GM12878 (cell line): Measurements from ENCODE around the gene LRRC70. TPM values are rescaled to one million over a fixed set of nuclear protein-coding genes. Genes with fewer than 3 reads are reported as not detected.

Experiments
- ATAC-seq: fragments of 200-7000 bp; cut with Tn5 transposase; 3 replicates; pipeline ENCODE4 v1.9.1; 2020; ENCODE audit warnings: mild to moderate bottlenecking, moderate library complexity
- BruUV-seq: library from RNA; stranded (reverse); fragments of 400-500 nt; replicated peaks from 2 replicates; lab custom pipeline; 2021; lab: Mats Ljungman, UMichigan
- CTCF ChIA-PET: fragments of 300-600 bp; sonication (Branson Sonifier 250); formaldehyde crosslinking; extraction: SDS; loops from one replicate; lab custom pipeline; 2021; ENCODE audit warnings: inconsistent platforms; lab: Yijun Ruan, JAX
- POLR2A ChIA-PET: fragments of 350-600 bp; formaldehyde crosslinking; extraction: SDS; loops from one replicate; lab custom pipeline; 2021; ENCODE audit warnings: inconsistent platforms; lab: Charles Lee
- RAD21 ChIA-PET: fragments of 300-600 bp; sonication (Branson Sonifier 250); formaldehyde crosslinking; loops from one replicate; lab custom pipeline; 2023; ENCODE audit warnings: antibody characterized with exemption; ENCODE audit not compliant: unreplicated experiment; lab: Charles Lee
- SMC1A ChIA-PET: fragments of 300-600 bp; sonication (Branson Sonifier 250); formaldehyde crosslinking; loops from one replicate; lab custom pipeline; 2023; ENCODE audit not compliant: unreplicated experiment, uncharacterized antibody; lab: Charles Lee
- DNase-seq: peaks from one replicate; pipeline ENCODE4 v3.0.0-alpha.2; 2011; ENCODE audit warnings: low read depth, low spot score
- FAIRE-seq: peaks from 3 replicates; lab custom pipeline; 2011; peaks lifted over from hg19 to GRCh38; lab: Jason Lieb, UNC
- H2AFZ ChIP-seq: 2 replicates; pipeline ENCODE4 v1.6.0; 2011; ENCODE audit warnings: low read depth, low read length, control low read depth; ENCODE audit not compliant: control insufficient read depth
- H3K27ac ChIP-seq: 2 replicates; pipeline ENCODE4 v1.5.1; 2011; ENCODE audit warnings: control low read depth; ENCODE audit not compliant: control insufficient read depth, insufficient read depth
- H3K27me3 ChIP-seq, 2 experiments: replicated peaks in 1 of 2; 2 replicates each; pipeline versions ENCODE4 v1.6.0 to v1.6.1; 2011; ENCODE audit warnings: low read length in 1 of 2; ENCODE audit not compliant: control insufficient read depth in 2 of 2, insufficient read depth in 2 of 2
- H3K36me3 ChIP-seq, 2 experiments: 2 replicates each; pipeline ENCODE4 v1.5.1; 2011; ENCODE audit warnings: low read length in 1 of 2; ENCODE audit not compliant: control insufficient read depth in 2 of 2, insufficient read depth in 2 of 2
- H3K4me1 ChIP-seq: 2 replicates; pipeline ENCODE4 v1.6.1; 2011; ENCODE audit warnings: mild to moderate bottlenecking, low read length, moderate library complexity, mixed read lengths; ENCODE audit not compliant: control insufficient read depth, insufficient read depth
- H3K4me2 ChIP-seq: 2 replicates; pipeline ENCODE4 v1.6.0; 2011; ENCODE audit warnings: control low read depth; ENCODE audit not compliant: control insufficient read depth, insufficient read depth
- H3K4me3 ChIP-seq: fragments of 200-600 bp; sonication (generic); 2 replicates; pipeline ENCODE4 v1.5.1; 2016
- H3K79me2 ChIP-seq: 2 replicates; pipeline ENCODE4 v1.6.0; 2011; ENCODE audit warnings: low read length; ENCODE audit not compliant: control insufficient read depth, insufficient read depth
- H3K9ac ChIP-seq: 2 replicates; pipeline ENCODE4 v1.8.0; 2011; ENCODE audit warnings: low read length, control low read depth, mixed read lengths; ENCODE audit not compliant: control insufficient read depth, insufficient read depth
- H3K9me3 ChIP-seq: replicated peaks from 3 replicates; pipeline ENCODE4 v1.5.1; 2011; ENCODE audit warnings: mild to moderate bottlenecking, low read length; ENCODE audit not compliant: control insufficient read depth, insufficient read depth
- H4K20me1 ChIP-seq: 2 replicates; pipeline ENCODE4 v1.6.0; 2011; ENCODE audit not compliant: control insufficient read depth, insufficient read depth
- CBX3 ChIP-seq: fragments of 200-600 bp; sonication (generic); IDR thresholded peaks from 2 replicates; pipeline ENCODE4 v1.6.1; 2016; ENCODE audit warnings: low read depth, borderline replicate concordance
- EP300 ChIP-seq, 2 experiments: fragments of 150-350 bp in 1 of 2; IDR thresholded peaks; 2 replicates each; pipeline ENCODE4 v1.6.1; 2011 to 2012; ENCODE audit warnings: low read depth in 2 of 2, low read length in 2 of 2, borderline replicate concordance in 1 of 2, improper control_type of control experiment in 1 of 2, inconsistent platforms in 1 of 2; ENCODE audit not compliant: control insufficient read depth in 1 of 2
- JUND ChIP-seq: IDR thresholded peaks from 2 replicates; pipeline ENCODE4 v1.6.1; 2012; ENCODE audit warnings: low read depth, mild to moderate bottlenecking, low read length, improper control_type of control experiment, moderate library complexity
- MXI1 ChIP-seq: fragments of 150-350 bp; IDR thresholded peaks from 2 replicates; pipeline ENCODE4 v1.6.1; 2011; ENCODE audit warnings: low read depth, mild to moderate bottlenecking, inconsistent platforms, low read length, improper control_type of control experiment
- NRF1 ChIP-seq: conservative IDR thresholded peaks from 2 replicates; pipeline ENCODE4 v1.6.1; 2011; ENCODE audit warnings: mild to moderate bottlenecking, low read depth, low read length, improper control_type of control experiment
- SIN3A ChIP-seq: IDR thresholded peaks from 2 replicates; pipeline ENCODE4 v1.6.1; 2012; ENCODE audit warnings: low read depth, low read length, improper control_type of control experiment
- SIX5 ChIP-seq: IDR thresholded peaks from 2 replicates; pipeline ENCODE4 v1.6.1; 2011; ENCODE audit warnings: mild to moderate bottlenecking, low read depth, low read length, moderate library complexity; ENCODE audit not compliant: severe bottlenecking
- SREBF2 ChIP-seq: IDR thresholded peaks from 2 replicates; pipeline ENCODE4 v1.6.1; 2012; ENCODE audit warnings: mild to moderate bottlenecking, low read length
- STAT1 ChIP-seq: fragments of 450-650 bp; conservative IDR thresholded peaks from 2 replicates; pipeline ENCODE4 v1.6.1; 2014; ENCODE audit warnings: antibody characterized with exemption, mild to moderate bottlenecking
- SUZ12 ChIP-seq: fragments of 200-600 bp; sonication (generic); IDR thresholded peaks from one replicate; pipeline ENCODE4 v1.6.1; 2018; ENCODE audit warnings: antibody characterized with exemption, mild to moderate bottlenecking; ENCODE audit not compliant: unreplicated experiment
- TCF12 ChIP-seq: IDR thresholded peaks from 2 replicates; pipeline ENCODE4 v1.6.1; 2011; ENCODE audit warnings: low read depth, mild to moderate bottlenecking, low read length
- YY1 ChIP-seq: IDR thresholded peaks from 2 replicates; pipeline ENCODE4 v1.6.1; 2011; ENCODE audit warnings: low read depth, mild to moderate bottlenecking, low read length
- ZBED1 ChIP-seq: IDR thresholded peaks from 2 replicates; pipeline ENCODE4 v1.6.1; 2016; ENCODE audit warnings: borderline replicate concordance
- WGBS: methylation state at CpG from one replicate; pipeline ENCODE4 v1.1.6; 2016; ENCODE audit warnings: low lambda C conversion rate; ENCODE audit not compliant: insufficient replicate concordance, insufficient coverage; ENCODE audit errors: missing lambda C conversion rate; 5-methylcytosine and 5-hydroxymethylcytosine counted together
- in situ Hi-C: fragments of 300-500 bp; cut with MboI; formaldehyde crosslinking; loops from 9 replicates; pipeline ENCODE4 v1.14.3; 2018; ENCODE audit warnings: mixed read lengths
- intact Hi-C: fragments of 100-400 bp; cut with micrococcal nuclease; formaldehyde crosslinking; loops from one replicate; pipeline ENCODE4 v1.14.2; 2022; ENCODE audit not compliant: unreplicated experiment
- polyA plus RNA-seq, 11 experiments: library from polyadenylated mRNA; depleted of rRNA in 4 of 11; unstranded in 6 of 11; stranded (reverse) in 5 of 11; fragments of >200 nt; fragmentation: Nextera tagmentation in 4 of 11; fragmentation: Illumina TruSeq in 1 of 11; extraction: Ambion mirVana in 4 of 11; extraction: Trizol in 1 of 11; gene quantifications; 1 replicate in 1 of 11; 2 replicates in 10 of 11; pipeline versions ENCODE4 v1.2.1 to v1.2.3, GENCODE V29; 2011 to 2016; ENCODE audit warnings: inconsistent platforms in 2 of 11, missing spikeins in 2 of 11, low read depth in 1 of 11
- total RNA-seq, 4 experiments: library from RNA; depleted of rRNA in 3 of 4; stranded (reverse); fragments of >200 nt in 3 of 4; fragmentation: Illumina TruSeq in 1 of 4; extraction: Trizol in 1 of 4; gene quantifications; 2 replicates each; pipeline versions ENCODE4 v1.2.1 to v1.2.3, GENCODE V29; 2013 to 2021
- TF ChIP-seq, protein P1 (sequence below): IDR thresholded peaks from 2 replicates; pipeline ENCODE4 v1.6.1; 2011; ENCODE audit warnings: low read depth, low read length, improper control_type of control experiment, borderline replicate concordance
- TF ChIP-seq, protein P2 (sequence below): IDR thresholded peaks from 2 replicates; pipeline ENCODE4 v1.6.1; 2012; ENCODE audit warnings: mild to moderate bottlenecking, low read depth, low read length
- TF ChIP-seq, protein P3 (sequence below): fragments of 450-650 bp; conservative IDR thresholded peaks from 2 replicates; pipeline ENCODE4 v1.6.1; 2017; ENCODE audit warnings: mild to moderate bottlenecking, moderate library complexity
- TF ChIP-seq, protein P4 (sequence below): IDR thresholded peaks from 2 replicates; pipeline ENCODE4 v1.6.1; 2012; ENCODE audit warnings: low read depth, low read length, improper control_type of control experiment

The LRRC70 gene
- total and polyA plus RNA-seq, 10 of the 15 experiments (the other 5 are each of a cell fraction or from before 2014, with no cell fraction given) = 0.35 to 1.5 (median 0.84) TPM

DNA sequence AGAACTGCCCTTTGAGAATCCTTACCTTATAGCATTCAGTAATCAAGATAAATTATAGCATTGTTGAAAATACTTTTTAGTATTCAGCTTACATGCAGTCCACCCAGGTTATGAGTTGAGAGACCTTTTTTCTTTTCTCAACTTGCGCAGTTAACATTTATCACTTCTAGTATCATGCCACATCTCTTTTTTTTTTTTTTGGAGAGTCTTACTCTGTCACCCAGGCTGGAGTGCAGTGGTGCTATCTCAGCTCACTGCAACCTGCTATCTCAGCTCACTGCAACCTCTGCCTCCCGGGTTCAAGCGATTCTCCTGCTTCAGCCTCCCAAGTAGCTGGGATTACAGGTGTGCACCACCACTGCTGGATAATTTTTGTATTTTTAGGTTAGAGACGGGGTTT, 29.0 kb downstream of the LRRC70 start:
- no peaks in the 10 kb centered on the region for H3K9me3 ChIP-seq
- ChIA-PET SMC1A (interaction anchor here (0.8 kb wide), 1 partner anchor 144 kb away, joined by 4 read pairs; no protein-coding TSS in a partner anchor), CTCF (no interaction called here), RAD21 (no interaction called here), POLR2A (interaction anchor here (0.5 kb wide), 1 partner anchor 164 kb away, joined by 4 read pairs; no protein-coding TSS in a partner anchor)
- no peaks in the 10 kb centered on the region for H3K4me1 ChIP-seq
- H3K4me2 ChIP-seq = no peak overlapping the region
- FAIRE-seq (no peak), DNase-seq (no peak), ATAC-seq (no peak)
- H3K9ac ChIP-seq = no peak overlapping the region
- TF ChIP-seq YY1 = no peak
- TF ChIP-seq STAT1 = no peak
- TF ChIP-seq, protein P1, sequence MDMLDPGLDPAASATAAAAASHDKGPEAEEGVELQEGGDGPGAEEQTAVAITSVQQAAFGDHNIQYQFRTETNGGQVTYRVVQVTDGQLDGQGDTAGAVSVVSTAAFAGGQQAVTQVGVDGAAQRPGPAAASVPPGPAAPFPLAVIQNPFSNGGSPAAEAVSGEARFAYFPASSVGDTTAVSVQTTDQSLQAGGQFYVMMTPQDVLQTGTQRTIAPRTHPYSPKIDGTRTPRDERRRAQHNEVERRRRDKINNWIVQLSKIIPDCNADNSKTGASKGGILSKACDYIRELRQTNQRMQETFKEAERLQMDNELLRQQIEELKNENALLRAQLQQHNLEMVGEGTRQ = no peak
- TF ChIP-seq SIX5 = no peak
- no peak for TF ChIP-seq ZBED1
- TF ChIP-seq NRF1 = no peak
- TF ChIP-seq SIN3A = no peak
- TF ChIP-seq, protein P2, sequence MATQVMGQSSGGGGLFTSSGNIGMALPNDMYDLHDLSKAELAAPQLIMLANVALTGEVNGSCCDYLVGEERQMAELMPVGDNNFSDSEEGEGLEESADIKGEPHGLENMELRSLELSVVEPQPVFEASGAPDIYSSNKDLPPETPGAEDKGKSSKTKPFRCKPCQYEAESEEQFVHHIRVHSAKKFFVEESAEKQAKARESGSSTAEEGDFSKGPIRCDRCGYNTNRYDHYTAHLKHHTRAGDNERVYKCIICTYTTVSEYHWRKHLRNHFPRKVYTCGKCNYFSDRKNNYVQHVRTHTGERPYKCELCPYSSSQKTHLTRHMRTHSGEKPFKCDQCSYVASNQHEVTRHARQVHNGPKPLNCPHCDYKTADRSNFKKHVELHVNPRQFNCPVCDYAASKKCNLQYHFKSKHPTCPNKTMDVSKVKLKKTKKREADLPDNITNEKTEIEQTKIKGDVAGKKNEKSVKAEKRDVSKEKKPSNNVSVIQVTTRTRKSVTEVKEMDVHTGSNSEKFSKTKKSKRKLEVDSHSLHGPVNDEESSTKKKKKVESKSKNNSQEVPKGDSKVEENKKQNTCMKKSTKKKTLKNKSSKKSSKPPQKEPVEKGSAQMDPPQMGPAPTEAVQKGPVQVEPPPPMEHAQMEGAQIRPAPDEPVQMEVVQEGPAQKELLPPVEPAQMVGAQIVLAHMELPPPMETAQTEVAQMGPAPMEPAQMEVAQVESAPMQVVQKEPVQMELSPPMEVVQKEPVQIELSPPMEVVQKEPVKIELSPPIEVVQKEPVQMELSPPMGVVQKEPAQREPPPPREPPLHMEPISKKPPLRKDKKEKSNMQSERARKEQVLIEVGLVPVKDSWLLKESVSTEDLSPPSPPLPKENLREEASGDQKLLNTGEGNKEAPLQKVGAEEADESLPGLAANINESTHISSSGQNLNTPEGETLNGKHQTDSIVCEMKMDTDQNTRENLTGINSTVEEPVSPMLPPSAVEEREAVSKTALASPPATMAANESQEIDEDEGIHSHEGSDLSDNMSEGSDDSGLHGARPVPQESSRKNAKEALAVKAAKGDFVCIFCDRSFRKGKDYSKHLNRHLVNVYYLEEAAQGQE = no peak
- no peak for TF ChIP-seq JUND
- TF ChIP-seq MXI1 = no peak
- TF ChIP-seq TCF12 = no peak
- no peak for TF ChIP-seq SREBF2
- TF ChIP-seq, protein P3, sequence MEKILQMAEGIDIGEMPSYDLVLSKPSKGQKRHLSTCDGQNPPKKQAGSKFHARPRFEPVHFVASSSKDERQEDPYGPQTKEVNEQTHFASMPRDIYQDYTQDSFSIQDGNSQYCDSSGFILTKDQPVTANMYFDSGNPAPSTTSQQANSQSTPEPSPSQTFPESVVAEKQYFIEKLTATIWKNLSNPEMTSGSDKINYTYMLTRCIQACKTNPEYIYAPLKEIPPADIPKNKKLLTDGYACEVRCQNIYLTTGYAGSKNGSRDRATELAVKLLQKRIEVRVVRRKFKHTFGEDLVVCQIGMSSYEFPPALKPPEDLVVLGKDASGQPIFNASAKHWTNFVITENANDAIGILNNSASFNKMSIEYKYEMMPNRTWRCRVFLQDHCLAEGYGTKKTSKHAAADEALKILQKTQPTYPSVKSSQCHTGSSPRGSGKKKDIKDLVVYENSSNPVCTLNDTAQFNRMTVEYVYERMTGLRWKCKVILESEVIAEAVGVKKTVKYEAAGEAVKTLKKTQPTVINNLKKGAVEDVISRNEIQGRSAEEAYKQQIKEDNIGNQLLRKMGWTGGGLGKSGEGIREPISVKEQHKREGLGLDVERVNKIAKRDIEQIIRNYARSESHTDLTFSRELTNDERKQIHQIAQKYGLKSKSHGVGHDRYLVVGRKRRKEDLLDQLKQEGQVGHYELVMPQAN = no peak
- TF ChIP-seq CBX3 = no peak
- TF ChIP-seq, protein P4, sequence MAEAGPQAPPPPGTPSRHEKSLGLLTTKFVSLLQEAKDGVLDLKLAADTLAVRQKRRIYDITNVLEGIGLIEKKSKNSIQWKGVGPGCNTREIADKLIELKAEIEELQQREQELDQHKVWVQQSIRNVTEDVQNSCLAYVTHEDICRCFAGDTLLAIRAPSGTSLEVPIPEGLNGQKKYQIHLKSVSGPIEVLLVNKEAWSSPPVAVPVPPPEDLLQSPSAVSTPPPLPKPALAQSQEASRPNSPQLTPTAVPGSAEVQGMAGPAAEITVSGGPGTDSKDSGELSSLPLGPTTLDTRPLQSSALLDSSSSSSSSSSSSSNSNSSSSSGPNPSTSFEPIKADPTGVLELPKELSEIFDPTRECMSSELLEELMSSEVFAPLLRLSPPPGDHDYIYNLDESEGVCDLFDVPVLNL = no peak
- no peak for TF ChIP-seq EP300 (IDR thresholded peaks at IDR 0.05; ENCODE audit: borderline replicate concordance in 1 of 2, control insufficient read depth in 1 of 2, low read depth in 2 of 2, low read length in 2 of 2)
- TF ChIP-seq SUZ12 = no peak
- no peak overlapping the region for H3K4me3 ChIP-seq
- in situ Hi-C loops = no loop called here
- no peaks in the 10 kb centered on the region for H3K27me3 ChIP-seq
- no TSS peak for BruUV-seq
- peaks cover 1 to 4% of the 10 kb centered on the region in 2 experiments for H3K36me3 ChIP-seq
- no peak overlapping the region for H2AFZ ChIP-seq
- intact Hi-C loops = no loop called here
- H4K20me1 ChIP-seq = no peaks in the 10 kb centered on the region
- H3K79me2 ChIP-seq = no peaks in the 10 kb centered on the region
- no peak overlapping the region for H3K27ac ChIP-seq
- WGBS = 96% methylated on average over 4 of the region's 4 CpGs
